Thyroid gland (tissue), 4 donors: Measurements from ENCODE around the gene PARD3B. TPM values are rescaled to one million over a fixed set of nuclear protein-coding genes. Genes with fewer than 3 reads are reported as not detected.

Source experiments
- DNase-seq, 2 donors: peaks; one replicate each; pipeline ENCODE4 v3.0.0-alpha.2; 2019
- H3K27ac ChIP-seq, 3 donors: fragments of 200-600 bp; sonication (generic); 1 replicate in 2 of 3; 2 replicates in 1 of 3; pipeline ENCODE4 v1.5.1; 2016 to 2019; ENCODE audit warnings: mild to moderate bottlenecking in 1 of 3, moderate library complexity in 1 of 3
- H3K27me3 ChIP-seq: fragments of 200-600 bp; sonication (generic); one replicate; pipeline ENCODE4 v1.5.1; 2019
- H3K36me3 ChIP-seq, 2 donors: fragments of 200-600 bp; sonication (generic); one replicate each; pipeline ENCODE4 v1.5.1; 2016 to 2019
- H3K4me1 ChIP-seq, 2 donors: fragments of 200-600 bp; sonication (generic); one replicate each; pipeline ENCODE4 v1.5.1; 2017 to 2019
- H3K4me3 ChIP-seq, 3 donors: fragments of 200-600 bp; sonication (generic); replicated peaks in 1 of 3; 1 replicate in 2 of 3; 2 replicates in 1 of 3; pipeline ENCODE4 v1.5.1; 2016; ENCODE audit warnings: mild to moderate bottlenecking in 1 of 3
- H3K9me3 ChIP-seq: fragments of 200-600 bp; sonication (generic); one replicate; pipeline ENCODE4 v1.5.1; 2017
- POLR2A ChIP-seq, 2 donors: fragments of 450-650 bp; IDR thresholded peaks; one replicate each; pipeline ENCODE4 v1.6.1; 2017; ENCODE audit warnings: antibody characterized with exemption in 2 of 2, mild to moderate bottlenecking in 2 of 2, moderate library complexity in 1 of 2
- WGBS, 2 donors: methylation state at CpG; one replicate each; pipeline ENCODE4 v1.1.5; 2017; 5-methylcytosine and 5-hydroxymethylcytosine counted together
- intact Hi-C: fragments of 100-400 bp; cut with DNase I; formaldehyde crosslinking; loops from one replicate; pipeline ENCODE4 v1.15.1; 2023
- total RNA-seq, 4 donors: library from RNA; depleted of rRNA; stranded (reverse); fragments of >200 nt; gene quantifications; one replicate each; pipeline ENCODE4 v1.2.3, GENCODE V29; 2016
- TF ChIP-seq, protein P1 (sequence below), 6 experiments: fragments of 200-600 bp in 3 of 6; fragments of 450-650 bp in 3 of 6; sonication (generic) in 3 of 6; IDR thresholded peaks; one replicate each; pipeline ENCODE4 v1.5.1; 2016 to 2019; ENCODE audit warnings: antibody characterized with exemption in 6 of 6, mild to moderate bottlenecking in 2 of 6, inconsistent platforms in 1 of 6, moderate library complexity in 1 of 6

PARD3B gene
- total RNA-seq, 4 donors from 2014 or later: 27.0 to 43.4 (median 34.6) TPM

DNA sequence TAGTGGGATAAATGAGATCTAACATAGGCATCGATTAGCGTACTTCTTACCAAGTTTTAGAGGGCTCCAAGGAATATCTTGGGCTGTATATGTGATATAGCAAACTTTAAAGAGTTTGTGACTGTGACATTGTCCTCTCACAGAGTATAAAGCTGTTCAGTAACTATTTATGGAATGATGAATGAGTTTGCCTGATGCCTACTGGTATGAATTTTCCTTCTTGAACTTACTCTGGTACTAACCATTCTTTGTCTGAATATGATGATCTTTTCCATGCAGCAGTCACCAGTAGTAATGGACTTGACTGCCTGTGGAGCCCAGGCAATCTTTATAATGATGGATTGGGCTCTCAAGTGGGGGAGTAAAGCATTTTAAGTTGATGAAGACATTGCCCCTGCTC, 120.5 kb downstream of the PARD3B start:
- H3K4me1 ChIP-seq: peaks cover 13 to 28% of the 10 kb centered on the region in 2 donors
- no peaks in the 10 kb centered on the region for H3K9me3 ChIP-seq
- no peak overlapping the region for H3K4me3 ChIP-seq
- no peak for DNase-seq
- H3K27me3 ChIP-seq: no peaks in the 10 kb centered on the region
- intact Hi-C loops: no loop called here
- TF ChIP-seq, protein P1, sequence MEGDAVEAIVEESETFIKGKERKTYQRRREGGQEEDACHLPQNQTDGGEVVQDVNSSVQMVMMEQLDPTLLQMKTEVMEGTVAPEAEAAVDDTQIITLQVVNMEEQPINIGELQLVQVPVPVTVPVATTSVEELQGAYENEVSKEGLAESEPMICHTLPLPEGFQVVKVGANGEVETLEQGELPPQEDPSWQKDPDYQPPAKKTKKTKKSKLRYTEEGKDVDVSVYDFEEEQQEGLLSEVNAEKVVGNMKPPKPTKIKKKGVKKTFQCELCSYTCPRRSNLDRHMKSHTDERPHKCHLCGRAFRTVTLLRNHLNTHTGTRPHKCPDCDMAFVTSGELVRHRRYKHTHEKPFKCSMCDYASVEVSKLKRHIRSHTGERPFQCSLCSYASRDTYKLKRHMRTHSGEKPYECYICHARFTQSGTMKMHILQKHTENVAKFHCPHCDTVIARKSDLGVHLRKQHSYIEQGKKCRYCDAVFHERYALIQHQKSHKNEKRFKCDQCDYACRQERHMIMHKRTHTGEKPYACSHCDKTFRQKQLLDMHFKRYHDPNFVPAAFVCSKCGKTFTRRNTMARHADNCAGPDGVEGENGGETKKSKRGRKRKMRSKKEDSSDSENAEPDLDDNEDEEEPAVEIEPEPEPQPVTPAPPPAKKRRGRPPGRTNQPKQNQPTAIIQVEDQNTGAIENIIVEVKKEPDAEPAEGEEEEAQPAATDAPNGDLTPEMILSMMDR (IDR thresholded peaks at IDR 0.05): no peak
- TF ChIP-seq POLR2A (IDR thresholded peaks at IDR 0.05): no peak
- WGBS, 2 donors: 95 to 98% methylated on average over 2 of the region's 2 CpGs
- H3K27ac ChIP-seq: peak overlapping the region; percentile 77 to 85 (median 79)
- no peaks in the 10 kb centered on the region for H3K36me3 ChIP-seq

DNA sequence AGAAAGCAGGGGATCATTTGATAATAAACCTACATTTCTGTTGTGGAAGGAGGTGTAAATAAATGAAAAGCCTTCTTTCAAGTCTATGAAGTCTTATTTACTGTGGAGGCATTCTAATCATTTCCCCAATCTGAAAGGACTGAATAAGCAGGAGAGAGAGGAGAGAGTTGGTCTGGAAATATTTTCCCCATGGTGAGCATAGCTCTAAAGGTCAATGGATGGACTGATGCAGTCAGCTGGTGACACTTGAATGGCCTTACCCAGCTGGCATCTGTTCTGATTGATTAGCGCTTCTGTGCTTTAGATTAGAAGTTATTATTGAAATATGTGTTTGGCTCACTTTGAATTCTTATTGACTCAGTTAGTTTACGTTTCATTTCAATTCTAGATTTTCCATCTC, 122.7 kb downstream of the PARD3B start:
- 89 to 95% methylated on average over 2 of the region's 2 CpGs for WGBS, 2 donors
- Histone ChIP-seq H3K36me3 (no peaks in the 10 kb centered on the region), H3K9me3 (no peaks in the 10 kb centered on the region), H3K4me1 (peaks cover 13 to 28% of the 10 kb centered on the region in 2 donors), H3K27me3 (no peaks in the 10 kb centered on the region), H3K27ac (no peak overlapping the region), H3K4me3 (no peak overlapping the region)
- intact Hi-C loops: no loop called here
- TF ChIP-seq, protein P1 (IDR thresholded peaks at IDR 0.05): no peak
- no peak for TF ChIP-seq POLR2A (IDR thresholded peaks at IDR 0.05)
- DNase-seq: no peak

DNA sequence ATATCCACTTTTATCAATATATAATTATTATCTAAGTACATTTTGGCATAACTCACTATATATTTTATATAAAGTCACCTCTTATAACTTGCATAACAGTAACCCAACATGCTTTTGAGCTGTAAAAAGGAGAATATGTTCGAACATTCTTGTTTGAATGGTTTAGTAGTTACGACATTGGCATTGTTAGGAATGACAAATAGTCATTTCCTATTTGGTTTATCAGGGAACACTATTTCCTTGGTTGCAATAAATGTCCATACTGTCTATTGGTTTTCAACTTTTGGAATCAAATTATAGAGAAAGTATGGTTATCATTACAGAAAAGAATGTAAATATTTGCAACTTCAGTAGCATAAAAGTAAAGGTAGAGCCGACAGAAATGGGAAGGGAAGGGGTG, 124.1 kb downstream of the PARD3B start:
- H3K36me3 ChIP-seq: no peaks in the 10 kb centered on the region
- intact Hi-C loops: no loop called here
- no peak overlapping the region for H3K27ac ChIP-seq
- no peak for DNase-seq
- no peaks in the 10 kb centered on the region for H3K27me3 ChIP-seq
- H3K4me1 ChIP-seq: peaks cover 12 to 26% of the 10 kb centered on the region in 2 donors
- WGBS, 2 donors: 79 to 86% methylated on average over 3 of the region's 3 CpGs
- no peaks in the 10 kb centered on the region for H3K9me3 ChIP-seq
- no peak overlapping the region for H3K4me3 ChIP-seq
- TF ChIP-seq, protein P1 (IDR thresholded peaks at IDR 0.05): no peak
- TF ChIP-seq POLR2A (IDR thresholded peaks at IDR 0.05): no peak

DNA sequence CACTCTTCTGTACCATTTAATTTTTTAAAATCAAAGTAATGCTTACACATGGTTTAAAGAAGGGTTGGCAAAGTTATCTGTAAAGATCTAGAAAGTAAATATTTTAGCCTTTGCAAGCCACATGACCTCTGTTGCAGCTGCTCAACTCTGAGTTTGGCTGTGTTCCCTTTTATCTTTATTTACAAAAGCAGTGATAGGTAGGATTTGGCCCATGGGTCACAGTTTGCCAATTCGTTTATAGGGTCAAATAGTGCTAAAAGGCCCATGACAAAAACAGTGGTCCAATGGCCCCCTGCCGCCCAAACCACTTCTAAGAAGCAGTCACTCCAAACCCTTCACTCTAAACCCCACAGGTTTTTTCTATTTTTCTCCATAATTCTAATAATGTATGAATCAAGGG, 124.8 kb downstream of the PARD3B start:
- intact Hi-C loops: loop anchor here (10.0 kb wide), 1 partner anchor 125 kb away; the partner anchor contains the start of gene PARD3B
- Histone ChIP-seq H3K4me3 (no peak overlapping the region), H3K27me3 (no peaks in the 10 kb centered on the region), H3K36me3 (no peaks in the 10 kb centered on the region), H3K9me3 (no peaks in the 10 kb centered on the region), H3K27ac (no peak overlapping the region), H3K4me1 (peaks cover 6 to 19% of the 10 kb centered on the region in 2 donors)
- DNase-seq: no peak
- TF ChIP-seq, protein P1 (IDR thresholded peaks at IDR 0.05): no peak
- 59 to 70% methylated on average over 2 of the region's 2 CpGs for WGBS, 2 donors

DNA sequence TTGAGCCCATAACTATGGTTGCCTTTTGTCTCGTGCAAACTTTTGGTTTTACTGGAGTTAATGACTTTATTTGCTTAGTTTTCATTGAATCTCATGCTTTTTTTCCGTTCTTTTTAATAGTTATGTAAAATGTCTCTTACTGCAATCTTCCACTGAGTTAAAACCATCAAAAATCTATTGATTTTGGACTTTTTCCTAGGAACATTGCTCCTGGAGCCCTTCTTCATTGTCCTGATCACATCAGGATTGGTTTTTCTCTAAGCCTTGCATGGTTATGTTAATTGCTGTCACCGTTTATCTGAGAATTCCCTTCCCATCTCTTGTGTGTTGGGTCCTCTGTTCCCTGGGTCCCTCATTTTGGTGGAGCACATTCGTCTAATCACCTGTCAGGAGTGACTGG, 125.5 kb downstream of the PARD3B start:
- Histone ChIP-seq H3K4me1 (peaks cover 0 to 13% of the 10 kb centered on the region in 2 donors), H3K27ac (no peak overlapping the region), H3K4me3 (no peak overlapping the region), H3K36me3 (no peaks in the 10 kb centered on the region), H3K9me3 (no peaks in the 10 kb centered on the region), H3K27me3 (no peaks in the 10 kb centered on the region)
- intact Hi-C loops: loop anchor here (10.0 kb wide), 1 partner anchor 126 kb away; the partner anchor contains the start of gene PARD3B
- no peak for TF ChIP-seq POLR2A (IDR thresholded peaks at IDR 0.05)
- WGBS, 2 donors: 88 to 90% methylated on average over 4 of the region's 4 CpGs
- DNase-seq: no peak
